HG03045 (cell line): Measurements from ENCODE around the gene DDX10.
"Not testable (repeated sequence)": the region's sequence is repeated elsewhere in the genome, so short reads cannot be mapped to it uniquely, and the experiment has no call there.

Source experiments
- ATAC-seq: cut with Tn5 transposase; IDR thresholded peaks from one replicate; pipeline ENCODE4 v1.9.1; 2021; ENCODE audit warnings: mild to moderate bottlenecking, moderate library complexity; ENCODE audit not compliant: unreplicated experiment

Gene DDX10

DNA sequence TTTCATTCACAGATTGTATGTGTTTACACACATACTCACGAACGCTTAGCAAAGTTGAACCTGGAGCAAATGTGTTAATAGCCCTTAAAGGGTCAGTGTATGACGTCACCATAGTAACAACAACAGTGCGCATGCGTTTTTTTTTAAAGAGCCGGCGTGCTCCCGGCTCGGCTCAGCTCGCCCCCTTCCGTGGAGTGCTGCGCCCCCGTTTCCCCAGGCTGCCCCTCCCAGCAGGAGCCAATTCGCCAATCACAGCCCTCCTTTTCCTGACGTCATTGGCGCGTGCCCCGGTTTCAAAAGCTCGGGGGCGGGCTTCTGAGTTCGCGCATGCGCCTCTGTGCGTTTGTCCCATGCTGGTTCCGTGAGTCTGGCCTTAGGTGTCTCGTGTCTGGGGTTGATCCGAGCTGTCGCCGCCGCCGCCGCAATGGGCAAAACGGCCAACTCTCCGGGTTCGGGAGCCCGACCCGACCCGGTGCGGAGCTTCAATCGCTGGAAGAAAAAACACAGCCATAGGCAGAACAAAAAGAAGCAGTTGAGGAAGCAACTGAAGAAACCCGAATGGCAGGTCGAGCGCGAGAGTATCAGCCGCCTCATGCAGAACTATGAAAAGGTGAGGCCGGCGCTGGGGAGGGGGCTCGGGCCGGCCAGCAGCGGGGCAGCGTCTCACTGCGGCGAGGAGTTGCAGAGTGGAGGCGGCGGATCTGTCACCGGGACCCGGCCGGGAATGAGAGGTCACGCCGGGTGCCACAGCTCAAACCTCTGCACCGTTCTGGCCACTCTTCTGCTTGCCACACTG is at the start of gene DDX10:
Gene DDX10, plus strand, starts transcription at position 340 of the 796 bp plus-strand sequence. Its CDS starts 85 bp downstream, at position 425.
- peak; percentile 95 for ATAC-seq

DNA sequence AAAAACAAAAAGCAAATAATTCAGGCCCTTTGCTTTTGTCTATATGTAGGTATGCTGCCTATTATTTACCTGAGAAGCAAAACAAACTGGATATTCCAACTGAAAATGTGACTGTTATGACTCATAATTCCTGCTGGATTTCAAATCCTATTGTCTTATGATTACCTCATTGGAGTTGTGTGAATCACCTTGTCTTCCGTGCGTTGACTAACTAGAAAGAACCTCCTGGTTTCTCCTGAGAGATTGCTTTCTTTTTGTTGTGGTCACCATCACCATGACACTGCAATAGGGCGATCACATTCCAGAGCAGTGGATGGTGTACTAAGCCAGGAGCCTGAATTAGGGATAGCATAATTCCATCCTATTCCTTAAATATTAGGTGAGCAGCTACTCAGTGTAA is 48.3 kb upstream of the DDX10 start:
- no peak for ATAC-seq

- ATAC-seq, result no peak
Observed at GRCh38 chr11:108617055-108617454, 47.8 kb upstream of the DDX10 start.

GRCh38 chr11:108618529-108618928 is 46.3 kb upstream of the DDX10 start:
- no peak for ATAC-seq

DNA sequence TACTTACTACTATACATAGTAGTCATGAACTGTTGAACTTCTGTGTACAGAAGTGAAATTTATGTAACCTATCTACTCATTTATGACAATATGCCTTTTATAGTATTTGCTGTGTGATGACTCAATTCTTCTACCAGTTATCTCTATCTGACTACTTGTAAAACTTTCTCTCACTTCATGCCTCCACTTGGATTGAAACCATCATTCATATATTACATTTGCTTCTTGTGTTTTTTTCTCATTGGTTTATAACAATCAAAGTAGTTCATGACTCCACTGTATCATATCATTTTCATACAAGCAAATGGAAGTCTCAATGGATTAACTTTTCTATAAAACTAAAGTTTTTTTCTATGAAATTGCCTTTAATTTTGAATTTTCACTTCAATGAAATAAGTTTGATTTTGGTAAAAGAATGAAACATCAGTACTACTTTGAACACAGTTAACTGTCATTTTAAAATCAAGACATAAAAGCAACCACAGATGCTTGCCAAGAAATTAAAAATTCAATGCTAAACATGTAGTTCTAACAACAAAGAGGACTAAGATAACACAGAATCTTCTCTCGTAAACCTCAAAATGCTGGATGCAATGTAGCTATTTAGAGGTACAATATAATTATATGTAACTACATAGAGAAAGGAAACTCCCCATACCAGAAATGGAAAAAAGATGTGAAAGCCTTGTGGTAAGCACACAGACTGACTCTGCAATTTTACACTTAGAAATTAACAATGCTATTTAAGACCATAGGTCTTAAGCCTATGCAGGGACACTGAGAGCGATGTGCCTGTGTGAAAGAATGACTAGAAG is 43.7 kb upstream of the DDX10 start:
- ATAC-seq, result peak; percentile 85

DNA sequence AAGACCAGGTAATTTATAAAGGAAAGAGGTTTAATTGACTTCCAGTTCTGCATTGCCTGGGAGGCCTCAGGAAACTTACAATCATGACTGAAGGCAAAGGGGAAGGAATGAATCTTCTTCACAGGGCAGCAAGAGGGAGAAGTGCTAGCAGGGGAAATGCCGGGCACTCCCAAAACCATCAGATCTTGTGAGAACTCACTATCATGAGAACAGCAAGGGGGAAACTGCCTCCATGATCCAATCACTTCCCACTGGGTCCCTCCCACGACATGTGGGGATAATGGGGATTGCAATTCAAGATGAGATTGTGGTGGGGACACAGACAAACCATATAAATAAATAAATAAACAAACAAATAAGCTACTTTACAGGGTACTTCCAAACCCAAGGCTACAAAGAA is 42.5 kb upstream of the DDX10 start:
- ATAC-seq, result no peak

- no peak for ATAC-seq
Observed at GRCh38 chr11:108624196-108624925, 40.5 kb upstream of the DDX10 start.

DNA sequence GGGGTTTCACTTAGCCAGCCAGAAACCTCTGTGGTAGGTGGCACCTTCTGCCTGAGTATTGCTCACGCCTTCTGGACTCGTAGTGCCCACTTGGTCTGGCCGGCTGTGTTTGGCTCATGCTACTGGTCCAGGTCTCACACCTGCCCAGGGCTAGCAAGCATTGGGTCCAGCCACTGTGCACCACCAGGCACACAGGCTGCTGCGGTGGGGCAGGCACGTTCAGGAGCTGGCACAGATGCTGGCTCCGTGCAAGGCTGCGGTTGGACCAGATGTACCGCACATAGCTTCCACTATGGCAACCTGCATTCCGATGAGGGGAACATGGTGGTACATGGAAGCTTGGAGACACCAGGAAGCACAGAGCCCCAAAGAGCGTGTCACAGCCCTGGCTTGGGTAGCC is 36.5 kb upstream of the DDX10 start:
- no peak for ATAC-seq

- no peak for ATAC-seq
Observed at GRCh38 chr11:108628812-108629211, 36.1 kb upstream of the DDX10 start.

DNA sequence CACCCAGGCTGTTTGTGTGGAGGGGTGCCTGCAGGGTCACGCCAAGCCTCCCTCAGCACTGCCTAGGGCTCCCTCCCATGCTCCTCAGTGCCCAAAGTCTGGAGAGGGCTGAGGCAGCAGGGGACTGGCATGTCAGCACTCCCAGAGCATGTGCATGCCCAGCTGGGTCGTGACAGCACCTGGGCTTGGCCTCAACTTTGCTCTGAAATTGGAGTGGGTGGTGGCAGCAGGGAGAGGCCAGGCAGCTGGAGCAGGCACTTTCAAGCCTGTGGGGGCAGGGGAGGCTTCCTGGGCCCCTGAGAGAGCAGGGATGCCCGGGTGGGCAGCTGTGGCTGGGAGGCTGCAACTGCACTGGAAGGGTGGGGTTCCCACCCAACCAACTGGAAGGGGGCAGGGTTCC is 35.6 kb upstream of the DDX10 start:
- no peak for ATAC-seq

GRCh38 chr11:108632041-108632704 is 32.7 kb upstream of the DDX10 start:
- ATAC-seq, result no peak

GRCh38 chr11:108635106-108635505 is 29.8 kb upstream of the DDX10 start:
- ATAC-seq, result no peak

- ATAC-seq, result no peak
Observed at GRCh38 chr11:108636222-108636621, 28.6 kb upstream of the DDX10 start.

DNA sequence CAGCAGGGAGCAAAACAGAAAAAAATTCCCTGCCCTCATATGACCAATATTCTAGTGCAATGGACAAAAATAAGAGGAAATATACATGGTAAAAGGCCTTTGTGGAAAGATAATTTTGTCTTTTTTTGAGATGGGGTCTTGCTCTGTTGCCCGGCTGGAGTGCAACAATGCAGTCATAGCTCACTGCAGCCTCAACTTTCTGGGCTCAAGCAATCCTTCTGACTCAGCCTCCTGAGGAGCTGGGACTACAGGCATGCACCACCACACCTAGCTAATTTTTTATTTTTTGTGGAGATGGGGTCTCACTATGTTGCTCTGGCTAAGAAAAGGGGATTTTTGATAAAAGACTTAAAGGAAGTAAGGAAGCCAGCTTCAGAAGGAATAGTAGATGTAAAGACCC is 25.7 kb upstream of the DDX10 start:
- no peak for ATAC-seq

- not testable (repeated sequence) for ATAC-seq
Observed at GRCh38 chr11:108641752-108642151, 23.1 kb upstream of the DDX10 start.

GRCh38 chr11:108643974-108644373 is 20.9 kb upstream of the DDX10 start:
- no peak for ATAC-seq

GRCh38 chr11:108645970-108646369 is 18.9 kb upstream of the DDX10 start:
- ATAC-seq, result no peak

- ATAC-seq, result no peak
Observed at GRCh38 chr11:108647387-108647700, 17.5 kb upstream of the DDX10 start.

GRCh38 chr11:108647701-108648527 is 17.0 kb upstream of the DDX10 start:
- peak; percentile 67 for ATAC-seq

GRCh38 chr11:108648528-108648885 is 16.4 kb upstream of the DDX10 start:
- no peak for ATAC-seq
